Measurements from ENCODE around the gene NFATC3. TPM values are rescaled to one million over a fixed set of nuclear protein-coding genes. Genes with fewer than 3 reads are reported as not detected.

NFATC3 gene
- total RNA-seq, 1 experiment from 2014 or later, result 37.2 TPM

GRCh38 chr16:68076560-68076959 is 8.6 kb upstream of the NFATC3 start:
- 0 out of 2 replicates have a peak, but pooled peaks cover 3% of the 10 kb centered on the region for H3K36me3 ChIP-seq (ENCODE audit: low read depth)
- no peaks in the 10 kb centered on the region for H3F3A ChIP-seq (ENCODE audit: insufficient read depth, low read depth)
- no peak overlapping the region for H3K4me2 ChIP-seq
- no peak overlapping the region for H3K27ac ChIP-seq
- TF ChIP-seq CTCF (conservative IDR thresholded peaks at IDR 0.05) (no peak), EZH2 (IDR thresholded peaks at IDR 0.05; ENCODE audit: low read depth) (no peak)
- H2AFZ ChIP-seq, result no peak overlapping the region
- H4K20me1 ChIP-seq (ENCODE audit: insufficient read depth), result no peaks in the 10 kb centered on the region
- no peaks in the 10 kb centered on the region for H3K27me3 ChIP-seq (ENCODE audit: insufficient read depth, low read depth)
- no peak overlapping the region for H3K4me3 ChIP-seq
- H3K79me2 ChIP-seq (ENCODE audit: low read depth), result no peaks in the 10 kb centered on the region
- ChIA-PET CTCF (no interaction called here), POLR2A (ENCODE audit: unreplicated experiment) (no interaction called here)
- H3K9me3 ChIP-seq (ENCODE audit: insufficient read depth, low read depth), result no peaks in the 10 kb centered on the region
- DNase-seq, result no peak
- no peaks in the 10 kb centered on the region for H3K9me2 ChIP-seq (ENCODE audit: insufficient read depth)
- no TSS peak for BruUV-seq (replicated peaks)
- intact Hi-C loops (cut with micrococcal nuclease; ENCODE audit: unreplicated experiment), result no loop called here
- no peaks in the 10 kb centered on the region for H3K4me1 ChIP-seq (replicated peaks; ENCODE audit: insufficient read depth)

GRCh38 chr16:68077866-68078700 is 7.1 kb upstream of the NFATC3 start:
- Histone ChIP-seq H3K27ac (no peak overlapping the region), H4K20me1 (ENCODE audit: insufficient read depth) (no peaks in the 10 kb centered on the region), H3K36me3 (ENCODE audit: low read depth) (0 out of 2 replicates have a peak, but pooled peaks cover 3% of the 10 kb centered on the region), H3K4me2 (no peak overlapping the region), H3K27me3 (ENCODE audit: insufficient read depth, low read depth) (no peaks in the 10 kb centered on the region), H3K79me2 (ENCODE audit: low read depth) (no peaks in the 10 kb centered on the region), H3F3A (ENCODE audit: insufficient read depth, low read depth) (peaks cover 2% of the 10 kb centered on the region; the same call in 1 of the 2 replicates), H3K9me2 (ENCODE audit: insufficient read depth) (no peaks in the 10 kb centered on the region), H3K4me1 (replicated peaks; ENCODE audit: insufficient read depth) (no peaks in the 10 kb centered on the region), H3K9me3 (ENCODE audit: insufficient read depth, low read depth) (no peaks in the 10 kb centered on the region), H2AFZ (no peak overlapping the region), H3K4me3 (no peak overlapping the region)
- TF ChIP-seq CTCF (conservative IDR thresholded peaks at IDR 0.05) (no peak), EZH2 (IDR thresholded peaks at IDR 0.05; ENCODE audit: low read depth) (no peak)
- CTCF ChIA-PET, result no interaction called here
- intact Hi-C loops (cut with micrococcal nuclease; ENCODE audit: unreplicated experiment), result no loop called here
- no TSS peak for BruUV-seq (replicated peaks)
- POLR2A ChIA-PET (ENCODE audit: unreplicated experiment), result no interaction called here
- no peak for DNase-seq

- no peaks in the 10 kb centered on the region for H3K9me2 ChIP-seq (ENCODE audit: insufficient read depth)
- H3K4me3 ChIP-seq, result no peak overlapping the region
- H4K20me1 ChIP-seq (ENCODE audit: insufficient read depth), result no peaks in the 10 kb centered on the region
- H3K36me3 ChIP-seq (ENCODE audit: low read depth), result 0 out of 2 replicates have a peak, but pooled peaks cover 3% of the 10 kb centered on the region
- H3K4me2 ChIP-seq, result no peak overlapping the region
- CTCF ChIA-PET, result no interaction called here
- H3K79me2 ChIP-seq (ENCODE audit: low read depth), result no peaks in the 10 kb centered on the region
- H3F3A ChIP-seq (ENCODE audit: insufficient read depth, low read depth), result peaks cover 8% of the 10 kb centered on the region
- H2AFZ ChIP-seq, result no peak overlapping the region
- no peak for DNase-seq
- H3K9me3 ChIP-seq (ENCODE audit: insufficient read depth, low read depth), result no peaks in the 10 kb centered on the region
- TF ChIP-seq CTCF (conservative IDR thresholded peaks at IDR 0.05), result no peak
- TF ChIP-seq EZH2 (IDR thresholded peaks at IDR 0.05; ENCODE audit: low read depth), result no peak
- intact Hi-C loops (cut with micrococcal nuclease; ENCODE audit: unreplicated experiment), result no loop called here
- POLR2A ChIA-PET (ENCODE audit: unreplicated experiment), result no interaction called here
- no peaks in the 10 kb centered on the region for H3K27me3 ChIP-seq (ENCODE audit: insufficient read depth, low read depth)
- no peak overlapping the region for H3K27ac ChIP-seq
- no TSS peak for BruUV-seq (replicated peaks)
- no peaks in the 10 kb centered on the region for H3K4me1 ChIP-seq (replicated peaks; ENCODE audit: insufficient read depth)
Measured at GRCh38 chr16:68078701-68079375, 6.3 kb upstream of the NFATC3 start.

Measured in PC-9 (cell line).